Measurements from ENCODE around the gene ELFN1. TPM values are rescaled to one million over a fixed set of nuclear protein-coding genes. Genes with fewer than 3 reads are reported as not detected.
A peak's percentile ranks its signal among the peaks of the same experiment; 100 is the strongest.

ELFN1 gene
- total and polyA plus RNA-seq, 8 donors, result 0.20 to 0.94 (median 0.73) TPM

DNA sequence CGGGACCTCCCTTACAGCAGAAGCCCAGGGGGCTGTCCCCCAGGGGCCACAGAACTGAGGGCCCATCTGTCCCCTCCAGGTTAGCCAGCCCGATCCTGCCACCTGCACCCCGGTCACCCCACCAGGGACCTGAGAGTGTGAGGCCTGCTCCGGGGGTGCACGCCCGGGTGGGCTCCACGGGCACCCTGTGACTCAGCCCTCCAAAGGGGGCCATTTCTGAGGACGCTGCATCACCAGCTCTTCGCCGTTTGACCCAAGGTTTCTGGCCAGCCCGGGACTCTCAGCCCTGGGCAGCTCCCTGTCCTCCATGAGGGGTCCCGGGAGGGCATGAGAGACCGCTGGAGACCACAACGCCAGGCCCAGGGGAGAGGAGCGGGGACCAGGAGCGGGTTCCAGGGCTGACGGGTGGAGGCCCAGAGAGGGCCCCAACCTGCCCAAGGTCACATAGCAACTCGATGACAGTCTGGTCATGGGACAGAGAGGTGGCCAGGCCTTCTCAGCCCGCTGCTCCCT is 79.3 kb downstream of the ELFN1 start:
- H3K4me3 ChIP-seq, result no peak overlapping the region
- ATAC-seq (peak in 1 of 4 donors; percentile 31), DNase-seq (peak in 2 of 6 donors; percentile 55 to 70), FAIRE-seq (no peak)
- no peaks in the 10 kb centered on the region for H3K9me3 ChIP-seq
- TF ChIP-seq CTCF (IDR thresholded peaks at IDR 0.05), result no peak
- WGBS, 2 donors, result 63 to 64% methylated on average over 19 of the region's 19 CpGs
- H3K27ac ChIP-seq, result no peak overlapping the region
- no peaks in the 10 kb centered on the region for H3K4me1 ChIP-seq
- H3K27me3 ChIP-seq, result no peaks in the 10 kb centered on the region
- intact Hi-C loops (cut with DNase I), result no loop called here
- H3K36me3 ChIP-seq, result no peaks in the 10 kb centered on the region

DNA sequence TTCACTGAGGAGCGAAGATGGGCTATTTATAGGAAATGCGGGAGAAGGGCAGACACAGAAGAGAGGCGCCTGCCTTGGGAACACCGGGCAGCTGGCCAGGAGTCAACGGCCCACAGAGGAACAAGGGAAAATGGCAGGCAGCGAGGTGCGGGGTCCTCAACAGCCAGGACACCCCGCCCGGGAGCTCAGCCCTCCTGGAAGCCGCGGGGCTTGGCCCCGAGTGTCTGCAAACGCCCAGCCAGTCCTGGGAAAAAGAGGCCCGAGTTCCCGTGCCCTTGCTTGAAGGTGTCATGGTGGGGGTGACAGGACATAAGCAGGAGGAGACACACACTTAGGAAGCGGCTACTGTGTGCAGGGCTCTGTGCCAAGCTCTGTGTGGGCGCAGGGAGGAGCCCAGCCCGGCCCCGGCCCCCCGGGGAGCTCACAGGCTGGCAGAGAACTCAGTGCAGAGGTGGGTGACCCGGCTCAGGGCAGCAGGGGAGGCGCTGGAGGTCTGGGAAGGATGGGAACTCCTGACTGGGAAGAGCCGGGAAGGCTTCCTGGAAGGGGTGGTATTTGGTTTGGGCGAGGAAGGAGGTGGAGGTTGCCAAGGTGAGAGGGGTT is 79.9 kb downstream of the ELFN1 start:
- Histone ChIP-seq H3K27ac (no peak overlapping the region), H3K4me3 (no peak overlapping the region), H3K36me3 (no peaks in the 10 kb centered on the region), H3K27me3 (no peaks in the 10 kb centered on the region), H3K9me3 (no peaks in the 10 kb centered on the region), H3K4me1 (no peaks in the 10 kb centered on the region)
- WGBS, 2 donors, result 33 to 35% methylated on average over 24 of the region's 24 CpGs
- no peak for TF ChIP-seq CTCF (IDR thresholded peaks at IDR 0.05)
- FAIRE-seq (no peak), ATAC-seq (peak in 3 of 4 donors; percentile 17 to 44 (median 36)), DNase-seq (peak in 3 of 6 donors; percentile 24 to 60 (median 56))
- intact Hi-C loops (cut with DNase I), result no loop called here

GRCh38 chr7:1750541-1751021 is 80.5 kb downstream of the ELFN1 start:
- ATAC-seq, result no peak
- Histone ChIP-seq H3K27me3 (no peaks in the 10 kb centered on the region), H3K27ac (no peak overlapping the region), H3K4me1 (no peaks in the 10 kb centered on the region), H3K9me3 (no peaks in the 10 kb centered on the region), H3K4me3 (no peak overlapping the region), H3K36me3 (no peaks in the 10 kb centered on the region)
- WGBS, 2 donors, result 53 to 54% methylated on average over 21 to 23 of the region's 23 CpGs
- FAIRE-seq, result no peak
- intact Hi-C loops (cut with DNase I), result no loop called here
- no peak for TF ChIP-seq CTCF (IDR thresholded peaks at IDR 0.05)
- DNase-seq, result peak in 2 of 6 donors; percentile 47 to 61

- DNase-seq (peak in 1 of 6 donors; percentile 35), ATAC-seq (no peak), FAIRE-seq (no peak)
- TF ChIP-seq CTCF (IDR thresholded peaks at IDR 0.05), result no peak
- Histone ChIP-seq H3K27me3 (peaks cover 0 to 12% (median 0%) of the 10 kb centered on the region in 4 donors), H3K36me3 (no peaks in the 10 kb centered on the region), H3K4me1 (no peaks in the 10 kb centered on the region), H3K4me3 (no peak overlapping the region), H3K27ac (no peak overlapping the region), H3K9me3 (no peaks in the 10 kb centered on the region)
- 86 to 90% methylated on average over 9 of the region's 9 CpGs for WGBS, 2 donors
- intact Hi-C loops (cut with DNase I), result no loop called here
These were observed 82.0 kb downstream of the ELFN1 start for GRCh38 chr7:1752111-1752510.
